Measurements from ENCODE around the gene NPAS3. TPM values are rescaled to one million over a fixed set of nuclear protein-coding genes. Genes with fewer than 3 reads are reported as not detected.

Gene NPAS3
- total and polyA plus RNA-seq, 2 of the 8 experiments (the other 6 are each of a cell fraction or from before 2014, with no cell fraction given) = 0.11 to 0.60 TPM

DNA sequence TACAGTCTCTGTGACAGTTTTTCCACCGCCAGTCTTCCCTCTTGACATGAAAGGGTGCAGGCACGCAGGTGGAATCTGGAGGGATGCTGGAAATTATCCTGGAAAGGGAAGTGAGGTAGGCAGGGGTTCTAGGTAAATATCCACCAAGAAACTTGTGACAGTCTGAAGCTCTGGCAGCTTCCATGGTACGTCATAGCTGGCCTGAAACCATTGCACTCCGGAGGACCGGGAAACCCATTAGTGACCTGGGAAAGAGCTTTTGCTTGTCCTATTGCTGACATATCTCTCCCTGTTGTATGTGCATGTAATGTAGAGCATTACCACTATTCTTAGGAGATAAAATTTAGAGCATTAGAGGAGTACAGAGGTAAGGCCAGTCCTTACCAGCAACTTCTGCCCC, 736.2 kb downstream of the NPAS3 start:
- Histone ChIP-seq H3K27me3 (replicated peaks in 1 of 4; ENCODE audit: control insufficient read depth in 3 of 4, extremely low read depth in 1 of 4, insufficient read depth in 3 of 4, low read length in 3 of 4) (no peaks in the 10 kb centered on the region), H2BK15ac (ENCODE audit: low read length) (no peak overlapping the region), H2AFZ (ENCODE audit: low read length) (no peak overlapping the region), H3K4me3 (ENCODE audit: extremely low read depth in 1 of 4, insufficient read depth in 2 of 4, low read depth in 3 of 4, low read length in 4 of 4) (no peak overlapping the region), H3K4me1 (replicated peaks in 1 of 4; ENCODE audit: control insufficient read depth in 3 of 4, insufficient read depth in 4 of 4, low read length in 3 of 4) (no peaks in the 10 kb centered on the region), H3K79me1 (ENCODE audit: low read depth, low read length) (no peaks in the 10 kb centered on the region), H3K36me3 (ENCODE audit: control insufficient read depth in 2 of 4, insufficient read depth in 4 of 4, low read length in 3 of 4) (no peaks in the 10 kb centered on the region), H2AK5ac (ENCODE audit: low read depth, low read length) (no peak overlapping the region), H3K27ac (ENCODE audit: low read depth, low read length) (no peak overlapping the region), H3K9ac (replicated peaks in 1 of 4; ENCODE audit: extremely low read depth in 1 of 4, low read depth in 3 of 4, low read length in 3 of 4) (no peak overlapping the region), H3K56ac (replicated peaks; ENCODE audit: insufficient read length, low read depth, low read length) (no peak overlapping the region), H2BK12ac (ENCODE audit: low read depth, low read length) (no peak overlapping the region), H3K14ac (ENCODE audit: insufficient read length) (no peak overlapping the region), H3K18ac (ENCODE audit: extremely low read depth, low read length) (no peak overlapping the region), H2BK120ac (replicated peaks; ENCODE audit: low read depth, low read length) (no peak overlapping the region), H2BK5ac (ENCODE audit: low read depth, low read length) (no peak overlapping the region), H3K23ac (ENCODE audit: insufficient read length) (no peak overlapping the region), H3K4ac (replicated peaks; ENCODE audit: insufficient read length, low read depth, low read length) (no peak overlapping the region), H3K9me3 (ENCODE audit: insufficient read depth in 2 of 2, low read depth in 1 of 2, low read length in 1 of 2) (no peaks in the 10 kb centered on the region), H3K4me2 (ENCODE audit: insufficient read depth in 1 of 2, low read depth in 2 of 2, low read length in 2 of 2) (no peak overlapping the region), H3K79me2 (ENCODE audit: control insufficient read depth in 1 of 2, insufficient read depth in 2 of 2, low read length in 2 of 2) (no peaks in the 10 kb centered on the region), H4K8ac (ENCODE audit: extremely low read depth, insufficient read depth, low read length) (no peak overlapping the region), H4K5ac (ENCODE audit: insufficient read length, low read depth, low read length) (no peak overlapping the region), H2BK20ac (ENCODE audit: low read length) (no peak overlapping the region), H4K20me1 (replicated peaks in 1 of 2; ENCODE audit: control insufficient read depth in 1 of 2, insufficient read depth in 2 of 2, low read length in 2 of 2) (no peaks in the 10 kb centered on the region), H4K91ac (replicated peaks; ENCODE audit: insufficient read length, low read length) (no peak overlapping the region), H3K23me2 (ENCODE audit: low read depth, low read length) (no peaks in the 10 kb centered on the region)
- FAIRE-seq (no peak), DNase-seq (ENCODE audit: low read depth in 1 of 2, low spot score in 2 of 2) (no peak)
- ChIA-PET CTCF (ENCODE audit: partially characterized antibody) (interaction anchor here (0.5 to 2.6 kb wide), 20 partner anchors 8 to 663 kb away, joined by 3 to 21 read pairs (median 4); no protein-coding TSS in a partner anchor), POLR2A (ENCODE audit: partially characterized antibody) (interaction anchor here (1.4 kb wide), 1 partner anchor 12 kb away, joined by 3 read pairs; no protein-coding TSS in a partner anchor)
- 89% methylated on average over 5 of the region's 5 CpGs; no CpG with 5 or more reads in 1 of the 2 experiments for WGBS, 2 experiments (ENCODE audit: extremely low coverage in 1 of 2, insufficient coverage in 1 of 2, insufficient read length in 1 of 2, insufficient replicate concordance in 2 of 2, low coverage in 1 of 2, low lambda C conversion rate in 2 of 2, missing lambda C conversion rate in 1 of 2)
- TF ChIP-seq NANOG (IDR thresholded peaks at IDR 0.05; ENCODE audit: insufficient read depth, low read depth, low read length, poor library complexity, severe bottlenecking) = no peak
- no peak for TF ChIP-seq TEAD4 (IDR thresholded peaks at IDR 0.05; ENCODE audit: low read depth, low read length)
- TF ChIP-seq RAD21 (IDR thresholded peaks at IDR 0.05 in 1 of 2, conservative IDR thresholded peaks at IDR 0.05 in 1 of 2; ENCODE audit: low read depth in 2 of 2, low read length in 2 of 2) = no peak
- TF ChIP-seq HDAC2 (IDR thresholded peaks at IDR 0.05; ENCODE audit: borderline replicate concordance in 1 of 2, low read depth in 2 of 2, low read length in 2 of 2) = no peak
- TF ChIP-seq CEBPB (IDR thresholded peaks at IDR 0.05; ENCODE audit: low read depth, low read length) = no peak
- no peak for TF ChIP-seq SP4 (IDR thresholded peaks at IDR 0.05; ENCODE audit: low read length)
- no peak for TF ChIP-seq KDM1A (IDR thresholded peaks at IDR 0.05; ENCODE audit: borderline replicate concordance, low read length)
- TF ChIP-seq RBBP5 (IDR thresholded peaks at IDR 0.05; ENCODE audit: borderline replicate concordance, low read depth, low read length) = no peak
- TF ChIP-seq JUN (IDR thresholded peaks at IDR 0.05; ENCODE audit: low read depth, low read length) = no peak

All from H1 (cell line).